Chondrocyte (in vitro differentiated cells): ENCODE measurements around the gene CENPX. TPM values are rescaled to one million over a fixed set of nuclear protein-coding genes. Genes with fewer than 3 reads are reported as not detected.

Source experiments
- DNase-seq: peaks from one replicate; pipeline ENCODE4 v3.0.0; 2021; ENCODE audit warnings: mixed read lengths, low spot score
- H3K27ac Mint-ChIP-seq: one replicate; pipeline ENCODE4 v1.8.0; 2021; ENCODE audit warnings: mild to moderate bottlenecking, moderate library complexity, mixed read lengths; ENCODE audit not compliant: unreplicated experiment
- H3K27me3 Mint-ChIP-seq: 2 replicates; pipeline ENCODE4 v1.8.0; 2021; ENCODE audit warnings: low read depth, mixed read lengths
- H3K36me3 Mint-ChIP-seq: 2 replicates; pipeline ENCODE4 v1.8.0; 2021; ENCODE audit warnings: low read depth, mixed read lengths
- H3K4me1 Mint-ChIP-seq: 2 replicates; pipeline ENCODE4 v1.8.0; 2021; ENCODE audit warnings: low read depth, mild to moderate bottlenecking, mixed read lengths
- H3K4me3 Mint-ChIP-seq: one replicate; pipeline ENCODE4 v1.8.0; 2021; ENCODE audit warnings: mild to moderate bottlenecking, moderate library complexity, mixed read lengths; ENCODE audit not compliant: unreplicated experiment
- H3K9me3 Mint-ChIP-seq: 2 replicates; pipeline ENCODE4 v1.8.0; 2021; ENCODE audit warnings: low read depth, mixed read lengths
- total RNA-seq: library from RNA; stranded (reverse); gene quantifications from 3 replicates; pipeline ENCODE4 v1.2.1, GENCODE V29; 2021
- TF ChIP-seq, protein P1 (sequence below): fragments of 200-600 bp; sonication (generic); IDR thresholded peaks from 2 replicates; pipeline ENCODE4 v1.5.0; 2021; ENCODE audit warnings: antibody characterized with exemption, mild to moderate bottlenecking, moderate library complexity

Gene CENPX
- total RNA-seq, 1 donor from 2014 or later = 18.1 TPM

DNA sequence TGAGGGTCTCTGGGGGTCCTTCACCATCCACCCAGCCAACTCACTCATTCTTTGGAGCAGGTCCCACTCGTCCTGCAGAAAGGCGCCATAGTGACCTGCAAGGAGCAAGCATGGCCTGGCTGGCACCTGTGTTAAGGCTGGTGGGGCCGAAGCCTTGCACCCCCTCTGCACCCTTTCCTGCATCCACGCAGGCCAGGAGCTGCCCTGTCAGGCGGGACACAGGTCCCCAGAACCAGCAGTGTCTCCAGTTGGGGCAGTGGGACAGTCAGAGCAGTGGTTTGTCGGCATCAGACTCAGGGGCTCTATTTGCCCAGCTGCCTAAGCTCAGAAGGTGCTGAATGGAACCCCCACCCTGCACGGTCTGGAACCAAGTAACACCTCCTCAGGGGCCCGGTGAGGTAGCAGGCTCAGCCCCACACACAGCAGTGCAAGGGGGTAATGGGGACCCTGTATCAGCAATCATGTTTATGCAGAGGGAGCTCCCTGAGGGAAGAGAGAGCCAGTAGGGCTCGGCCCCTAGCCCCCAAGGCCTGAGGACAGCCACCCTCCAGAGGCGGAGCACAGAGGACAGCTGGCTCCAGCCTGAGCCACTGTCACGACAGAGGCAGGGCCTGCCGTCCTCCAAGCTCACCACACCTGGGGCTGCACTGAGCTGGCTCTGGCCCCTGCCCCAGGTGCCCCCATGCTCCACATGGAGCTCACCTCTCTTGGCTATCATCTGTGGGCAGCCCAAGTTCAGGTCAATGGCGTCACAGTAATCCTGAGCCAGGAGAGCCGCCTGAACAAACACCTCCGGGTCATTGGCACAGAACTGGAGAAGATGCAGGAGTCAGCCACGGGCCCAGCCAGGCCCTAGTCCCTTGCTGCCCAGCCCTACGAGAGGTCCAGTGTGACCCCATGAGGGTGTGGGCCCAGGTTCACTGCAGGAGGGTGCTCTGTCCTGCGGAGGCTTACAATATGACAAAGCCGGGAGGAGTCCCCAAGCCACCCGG is 41.0 kb upstream of the CENPX start:
- Mint-ChIP-seq H3K4me1 (peaks cover 15% of the 10 kb centered on the region), H3K27ac (no peak overlapping the region), H3K27me3 (no peaks in the 10 kb centered on the region), H3K9me3 (no peaks in the 10 kb centered on the region), H3K4me3 (peak overlapping the region; percentile 64), H3K36me3 (peaks cover 2% of the 10 kb centered on the region)
- no peak for DNase-seq
- TF ChIP-seq, protein P1, sequence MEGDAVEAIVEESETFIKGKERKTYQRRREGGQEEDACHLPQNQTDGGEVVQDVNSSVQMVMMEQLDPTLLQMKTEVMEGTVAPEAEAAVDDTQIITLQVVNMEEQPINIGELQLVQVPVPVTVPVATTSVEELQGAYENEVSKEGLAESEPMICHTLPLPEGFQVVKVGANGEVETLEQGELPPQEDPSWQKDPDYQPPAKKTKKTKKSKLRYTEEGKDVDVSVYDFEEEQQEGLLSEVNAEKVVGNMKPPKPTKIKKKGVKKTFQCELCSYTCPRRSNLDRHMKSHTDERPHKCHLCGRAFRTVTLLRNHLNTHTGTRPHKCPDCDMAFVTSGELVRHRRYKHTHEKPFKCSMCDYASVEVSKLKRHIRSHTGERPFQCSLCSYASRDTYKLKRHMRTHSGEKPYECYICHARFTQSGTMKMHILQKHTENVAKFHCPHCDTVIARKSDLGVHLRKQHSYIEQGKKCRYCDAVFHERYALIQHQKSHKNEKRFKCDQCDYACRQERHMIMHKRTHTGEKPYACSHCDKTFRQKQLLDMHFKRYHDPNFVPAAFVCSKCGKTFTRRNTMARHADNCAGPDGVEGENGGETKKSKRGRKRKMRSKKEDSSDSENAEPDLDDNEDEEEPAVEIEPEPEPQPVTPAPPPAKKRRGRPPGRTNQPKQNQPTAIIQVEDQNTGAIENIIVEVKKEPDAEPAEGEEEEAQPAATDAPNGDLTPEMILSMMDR = no peak

DNA sequence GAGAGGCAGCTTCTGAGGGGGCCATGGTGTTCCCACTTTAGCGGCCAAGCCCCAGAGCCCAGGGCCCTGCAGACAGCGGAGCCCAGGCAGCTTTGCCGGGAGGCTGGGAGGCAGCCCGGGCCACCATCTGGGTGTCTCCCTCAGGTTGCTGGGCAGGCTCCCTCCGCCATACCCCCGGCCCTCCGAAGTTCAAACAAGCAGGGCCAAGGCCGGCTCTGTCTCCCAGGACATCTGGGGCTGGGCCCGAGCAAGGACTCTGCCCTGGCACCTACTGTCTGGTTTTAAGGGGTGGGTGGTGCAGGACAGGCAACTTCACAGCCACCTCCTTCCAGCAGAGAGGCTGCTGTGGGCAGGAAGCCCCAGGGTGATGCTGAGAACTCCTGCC is 40.3 kb upstream of the CENPX start:
- TF ChIP-seq, protein P1 = no peak
- no peak for DNase-seq
- Mint-ChIP-seq H3K9me3 (no peaks in the 10 kb centered on the region), H3K27me3 (no peaks in the 10 kb centered on the region), H3K4me3 (no peak overlapping the region), H3K27ac (no peak overlapping the region), H3K36me3 (peaks cover 3% of the 10 kb centered on the region), H3K4me1 (peaks cover 15% of the 10 kb centered on the region)

DNA sequence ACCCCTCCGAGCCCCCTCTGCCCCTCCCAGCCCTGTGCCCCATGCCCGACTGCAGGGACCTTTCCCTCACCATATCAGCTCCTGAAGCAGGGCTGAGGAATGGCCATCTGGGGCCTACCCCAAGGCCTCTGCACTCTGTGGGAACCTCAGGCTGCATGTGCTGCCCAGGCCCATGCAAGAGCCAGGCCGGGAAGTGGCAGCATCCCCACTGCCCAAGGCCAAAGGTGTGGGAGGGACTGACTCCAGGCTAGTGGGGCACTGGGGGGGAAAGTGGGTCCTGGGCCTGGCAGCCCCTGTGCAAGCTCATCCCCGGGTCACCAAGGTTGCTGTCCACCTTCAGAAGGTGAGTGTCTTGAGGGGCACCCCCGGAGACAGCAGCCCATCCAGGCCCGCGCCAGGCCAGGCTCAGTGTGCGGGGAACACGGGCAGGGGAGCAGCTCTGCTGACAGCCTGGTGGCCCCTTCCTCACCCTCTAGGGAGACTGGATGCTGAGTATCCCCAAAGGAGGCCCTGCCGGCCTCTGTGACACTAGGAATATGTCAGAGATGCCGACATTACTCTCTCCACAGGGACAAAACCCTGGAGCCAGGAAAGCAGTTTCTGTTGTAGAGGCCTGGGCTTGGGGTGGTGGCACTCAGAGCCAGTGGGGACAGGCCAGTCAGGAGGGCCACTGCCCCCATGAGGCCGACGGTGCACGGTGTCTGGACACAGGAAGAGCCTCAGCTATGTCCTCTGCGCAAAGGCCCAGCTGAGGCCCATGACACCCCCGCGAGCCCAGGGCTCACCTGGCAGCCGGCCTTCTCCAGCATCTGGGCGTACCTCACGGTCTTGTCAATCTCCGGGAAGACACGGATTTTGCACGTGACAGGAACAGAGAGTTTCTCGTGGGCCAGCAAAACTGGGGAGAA is 39.7 kb upstream of the CENPX start:
- H3K27ac Mint-ChIP-seq = no peak overlapping the region
- DNase-seq = no peak
- H3K9me3 Mint-ChIP-seq = no peaks in the 10 kb centered on the region
- TF ChIP-seq, protein P1 = no peak
- H3K36me3 Mint-ChIP-seq = peaks cover 3% of the 10 kb centered on the region
- H3K27me3 Mint-ChIP-seq = no peaks in the 10 kb centered on the region
- H3K4me3 Mint-ChIP-seq = no peak overlapping the region
- H3K4me1 Mint-ChIP-seq = peaks cover 15% of the 10 kb centered on the region

DNA sequence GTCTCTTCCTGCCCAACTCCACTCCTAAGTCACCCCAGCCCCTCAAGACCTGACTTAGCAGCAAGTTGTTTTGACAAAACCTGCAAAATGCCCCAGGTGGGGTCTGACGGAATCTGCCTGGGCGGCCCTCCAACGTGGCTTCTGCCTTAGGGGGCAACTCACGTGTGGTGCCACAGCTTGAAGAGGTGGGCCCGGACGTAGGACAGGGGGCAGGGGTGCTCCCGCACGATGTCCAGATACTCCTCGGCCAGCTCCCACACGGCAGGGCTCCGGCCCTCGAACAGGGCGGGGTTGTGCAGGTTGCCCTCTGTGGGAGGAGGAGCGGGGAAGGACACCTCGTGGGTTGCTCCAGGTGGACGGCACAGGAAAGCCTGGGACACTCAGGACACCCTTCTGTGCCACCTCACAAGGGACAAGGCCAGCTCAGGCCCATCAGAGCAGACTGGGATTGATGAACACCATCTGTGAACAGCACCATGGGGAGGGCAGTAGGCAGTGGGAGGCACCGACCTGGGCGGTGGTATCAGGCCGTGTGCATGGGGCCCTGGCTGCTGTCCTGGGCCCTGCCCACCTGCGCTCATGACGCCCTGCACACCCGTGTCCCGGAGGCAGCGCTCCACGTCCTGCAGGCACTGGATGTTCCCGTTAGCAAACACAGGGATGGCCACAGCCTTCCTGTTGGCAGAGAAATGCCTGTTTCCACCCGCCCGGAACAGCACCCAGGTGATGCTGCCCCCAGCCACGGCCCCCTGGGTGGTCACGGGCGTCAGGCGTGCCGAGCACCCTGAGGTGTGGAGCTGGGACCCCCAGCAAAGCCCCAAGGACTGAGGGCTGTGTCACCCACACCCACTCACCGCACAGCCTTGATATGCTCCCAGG is 38.6 kb upstream of the CENPX start:
- Mint-ChIP-seq H3K9me3 (no peaks in the 10 kb centered on the region), H3K4me3 (no peak overlapping the region), H3K27me3 (no peaks in the 10 kb centered on the region), H3K36me3 (peaks cover 3% of the 10 kb centered on the region), H3K27ac (no peak overlapping the region), H3K4me1 (peaks cover 12% of the 10 kb centered on the region)
- no peak for DNase-seq
- TF ChIP-seq, protein P1 = no peak
